ENCODE measurements around the gene ZNF483.
A peak's percentile ranks its signal among the peaks of the same experiment; 100 is the strongest.
"Not testable (repeated sequence)": the region's sequence is repeated elsewhere in the genome, so short reads cannot be mapped to it uniquely, and the experiment has no call there.

The ZNF483 gene

GRCh38 chr9:111610149-111610548 lies 85.2 kb downstream of the ZNF483 start:
- no peak for DNase-seq (ENCODE audit: low read depth in 2 of 3, low spot score in 1 of 3)

GRCh38 chr9:111610845-111611244 lies 85.9 kb downstream of the ZNF483 start:
- no peak for DNase-seq (ENCODE audit: low read depth in 2 of 3, low spot score in 1 of 3)

- DNase-seq (ENCODE audit: low read depth in 2 of 3, low spot score in 1 of 3): no peak
Measured at GRCh38 chr9:111613436-111614040, 88.6 kb downstream of the ZNF483 start.

- DNase-seq (ENCODE audit: low read depth in 2 of 3, low spot score in 1 of 3): no peak
Measured at GRCh38 chr9:111615928-111616327, 90.9 kb downstream of the ZNF483 start.

GRCh38 chr9:111617349-111617748 lies 92.4 kb downstream of the ZNF483 start:
- DNase-seq (ENCODE audit: low read depth in 2 of 3, low spot score in 1 of 3): not testable (repeated sequence)

- DNase-seq (ENCODE audit: low read depth in 2 of 3, low spot score in 1 of 3): peak in 1 of 3 donors; percentile 20
Measured at GRCh38 chr9:111621895-111622480, 97.0 kb downstream of the ZNF483 start.

GRCh38 chr9:111622626-111623025 lies 97.6 kb downstream of the ZNF483 start:
- no peak for DNase-seq (ENCODE audit: low read depth in 2 of 3, low spot score in 1 of 3)
